Measurements from ENCODE around the gene RHOC. TPM values are rescaled to one million over a fixed set of nuclear protein-coding genes. Genes with fewer than 3 reads are reported as not detected.

Gene RHOC
- total RNA-seq, 1 donor from 2014 or later = 129 TPM

- H3K9me3 ChIP-seq (replicated peaks) = no peaks in the 10 kb centered on the region
- H3K36me3 ChIP-seq = peaks cover 91% of the 10 kb centered on the region
- DNase-seq = no peak
- no peak for TF ChIP-seq CTCF (IDR thresholded peaks at IDR 0.05; ENCODE audit: borderline replicate concordance)
- H3K4me3 ChIP-seq = no peak overlapping the region
- H3K4me1 ChIP-seq = peaks cover 21% of the 10 kb centered on the region
- H3K27ac ChIP-seq (replicated peaks) = no peak overlapping the region
- intact Hi-C loops (cut with micrococcal nuclease) = no loop called here
- H3K27me3 ChIP-seq (ENCODE audit: low read depth) = no peaks in the 10 kb centered on the region
Measured at GRCh38 chr1:112694363-112694929, 12.5 kb downstream of the RHOC start.

- Histone ChIP-seq H3K27me3 (ENCODE audit: low read depth) (no peaks in the 10 kb centered on the region), H3K36me3 (peaks cover 95% of the 10 kb centered on the region), H3K27ac (replicated peaks) (no peak overlapping the region), H3K4me1 (peaks cover 15% of the 10 kb centered on the region), H3K9me3 (replicated peaks) (no peaks in the 10 kb centered on the region), H3K4me3 (no peak overlapping the region)
- intact Hi-C loops (cut with micrococcal nuclease) = no loop called here
- DNase-seq = no peak
- TF ChIP-seq CTCF (IDR thresholded peaks at IDR 0.05; ENCODE audit: borderline replicate concordance) = no peak
Measured at GRCh38 chr1:112693821-112694220, 13.1 kb downstream of the RHOC start.

- peaks cover 10% of the 10 kb centered on the region for H3K4me1 ChIP-seq
- intact Hi-C loops (cut with micrococcal nuclease) = no loop called here
- no peaks in the 10 kb centered on the region for H3K27me3 ChIP-seq (ENCODE audit: low read depth)
- H3K36me3 ChIP-seq = peaks cover 84% of the 10 kb centered on the region
- no peak overlapping the region for H3K27ac ChIP-seq (replicated peaks)
- TF ChIP-seq CTCF (IDR thresholded peaks at IDR 0.05; ENCODE audit: borderline replicate concordance) = no peak
- no peak overlapping the region for H3K4me3 ChIP-seq
- H3K9me3 ChIP-seq (replicated peaks) = no peaks in the 10 kb centered on the region
- DNase-seq = no peak
Measured at GRCh38 chr1:112692681-112693080, 14.2 kb downstream of the RHOC start.

- DNase-seq = no peak
- Histone ChIP-seq H3K9me3 (replicated peaks) (no peaks in the 10 kb centered on the region), H3K4me1 (peaks cover 16% of the 10 kb centered on the region), H3K27ac (replicated peaks) (peak overlapping the region; percentile 60), H3K27me3 (ENCODE audit: low read depth) (no peaks in the 10 kb centered on the region), H3K36me3 (peaks cover 60% of the 10 kb centered on the region), H3K4me3 (no peak overlapping the region)
- intact Hi-C loops (cut with micrococcal nuclease) = no loop called here
- no peak for TF ChIP-seq CTCF (IDR thresholded peaks at IDR 0.05; ENCODE audit: borderline replicate concordance)
Measured at GRCh38 chr1:112689842-112690237, 17.1 kb downstream of the RHOC start.

GRCh38 chr1:112689196-112689841 is 17.6 kb downstream of the RHOC start:
- Histone ChIP-seq H3K9me3 (replicated peaks) (no peaks in the 10 kb centered on the region), H3K27me3 (ENCODE audit: low read depth) (no peaks in the 10 kb centered on the region), H3K27ac (replicated peaks) (peak overlapping the region; percentile 60), H3K4me3 (no peak overlapping the region), H3K36me3 (peaks cover 55% of the 10 kb centered on the region), H3K4me1 (peaks cover 16% of the 10 kb centered on the region)
- TF ChIP-seq CTCF (IDR thresholded peaks at IDR 0.05; ENCODE audit: borderline replicate concordance) = no peak
- DNase-seq = no peak
- intact Hi-C loops (cut with micrococcal nuclease) = no loop called here

Measured in left ventricle myocardium inferior (tissue), 1 donor.